WI38 (cell line): ENCODE data around the gene MCAM.

Source experiments
- H3K4me3 ChIP-seq: 2 replicates; pipeline ENCODE4 v1.5.1; 2011; ENCODE audit warnings: low read depth, mild to moderate bottlenecking, control low read depth, low read length
- TF ChIP-seq, protein P1 (sequence below): IDR thresholded peaks from 2 replicates; pipeline ENCODE4 v1.5.1; 2012; ENCODE audit warnings: low read depth, mild to moderate bottlenecking, control low read depth, low read length

Gene MCAM

DNA sequence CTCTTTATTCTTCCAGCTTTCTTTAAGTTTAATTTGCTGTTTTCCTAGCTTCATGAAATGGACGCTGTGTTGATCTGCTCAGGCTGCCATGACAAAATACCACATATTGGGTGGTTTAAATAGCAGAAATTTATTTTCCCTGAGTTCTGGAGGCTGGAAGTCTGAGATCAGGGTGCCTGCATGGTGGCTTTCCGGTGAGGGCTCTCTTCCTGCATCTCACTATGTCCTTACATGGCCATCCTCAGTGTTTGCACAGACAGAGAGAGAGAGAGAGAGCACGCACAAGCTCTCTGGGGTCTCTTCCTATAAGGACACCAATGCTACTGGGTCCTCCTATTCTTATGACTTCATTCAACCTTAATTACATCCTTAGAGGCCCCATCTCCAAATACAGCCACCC is 28.7 kb downstream of the MCAM start:
- TF ChIP-seq, protein P1, sequence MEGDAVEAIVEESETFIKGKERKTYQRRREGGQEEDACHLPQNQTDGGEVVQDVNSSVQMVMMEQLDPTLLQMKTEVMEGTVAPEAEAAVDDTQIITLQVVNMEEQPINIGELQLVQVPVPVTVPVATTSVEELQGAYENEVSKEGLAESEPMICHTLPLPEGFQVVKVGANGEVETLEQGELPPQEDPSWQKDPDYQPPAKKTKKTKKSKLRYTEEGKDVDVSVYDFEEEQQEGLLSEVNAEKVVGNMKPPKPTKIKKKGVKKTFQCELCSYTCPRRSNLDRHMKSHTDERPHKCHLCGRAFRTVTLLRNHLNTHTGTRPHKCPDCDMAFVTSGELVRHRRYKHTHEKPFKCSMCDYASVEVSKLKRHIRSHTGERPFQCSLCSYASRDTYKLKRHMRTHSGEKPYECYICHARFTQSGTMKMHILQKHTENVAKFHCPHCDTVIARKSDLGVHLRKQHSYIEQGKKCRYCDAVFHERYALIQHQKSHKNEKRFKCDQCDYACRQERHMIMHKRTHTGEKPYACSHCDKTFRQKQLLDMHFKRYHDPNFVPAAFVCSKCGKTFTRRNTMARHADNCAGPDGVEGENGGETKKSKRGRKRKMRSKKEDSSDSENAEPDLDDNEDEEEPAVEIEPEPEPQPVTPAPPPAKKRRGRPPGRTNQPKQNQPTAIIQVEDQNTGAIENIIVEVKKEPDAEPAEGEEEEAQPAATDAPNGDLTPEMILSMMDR = no peak
- no peak overlapping the region for H3K4me3 ChIP-seq

DNA sequence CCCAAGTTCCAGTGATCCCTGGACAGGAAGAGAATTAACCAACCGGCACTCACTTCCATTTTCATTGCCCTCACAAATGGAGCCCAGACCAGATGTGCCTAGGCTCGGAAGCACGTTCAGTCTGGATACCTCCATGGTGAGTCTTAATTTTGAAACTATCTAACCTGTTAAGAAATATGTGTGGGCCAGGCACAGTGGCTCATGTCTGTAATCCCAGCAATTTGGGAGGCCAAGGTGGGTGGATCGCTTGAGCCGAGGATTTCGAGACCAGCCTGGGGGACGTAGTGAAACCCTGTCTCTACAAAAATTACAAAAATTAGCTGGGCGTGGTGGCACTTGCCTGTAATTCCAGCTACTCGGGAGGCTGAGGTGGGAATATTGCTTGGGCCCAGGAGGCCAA is 31.5 kb downstream of the MCAM start:
- TF ChIP-seq, protein P1 = no peak
- H3K4me3 ChIP-seq = no peak overlapping the region

DNA sequence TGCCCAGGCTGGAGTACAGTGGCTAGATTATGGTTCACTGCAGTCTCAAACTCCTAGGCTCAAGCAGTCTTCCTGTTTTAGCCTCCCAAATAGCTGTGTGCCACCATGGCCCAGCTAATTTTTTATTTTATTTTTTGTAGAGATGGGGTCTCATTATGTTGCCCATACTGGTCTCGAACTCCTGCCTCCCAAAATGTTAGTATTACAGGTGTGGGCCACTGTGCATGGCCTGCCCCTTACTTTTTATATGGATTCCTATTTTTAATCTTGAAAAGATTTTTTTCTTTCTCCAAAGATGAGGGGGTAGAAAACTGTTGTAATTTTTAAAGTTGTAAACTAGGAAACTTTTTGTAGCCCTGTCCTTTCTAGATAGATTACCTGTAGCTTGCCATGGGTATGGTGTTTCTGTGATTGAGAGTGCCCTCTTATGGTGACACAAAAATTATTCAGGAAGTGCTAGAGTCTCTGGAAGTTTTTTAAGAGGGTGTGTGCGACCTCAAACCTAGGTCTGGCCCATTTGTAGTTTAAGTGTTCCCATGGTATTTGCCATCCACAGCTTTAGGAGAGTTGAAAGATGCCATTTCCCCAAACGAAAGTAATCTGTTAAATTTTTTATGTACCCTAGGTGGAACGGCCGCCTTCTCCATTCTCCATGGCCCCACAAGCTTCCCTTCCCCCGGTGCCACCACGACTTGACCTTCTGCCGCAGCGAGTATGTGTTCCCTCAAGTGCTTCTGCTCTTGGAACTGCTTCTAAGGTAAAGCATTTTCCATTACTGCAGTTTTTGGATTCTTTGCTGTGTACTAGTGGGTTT is 32.4 kb downstream of the MCAM start:
- TF ChIP-seq, protein P1 = peak; percentile 30; the same call in 1 of the 2 replicates
- H3K4me3 ChIP-seq = no peak overlapping the region

DNA sequence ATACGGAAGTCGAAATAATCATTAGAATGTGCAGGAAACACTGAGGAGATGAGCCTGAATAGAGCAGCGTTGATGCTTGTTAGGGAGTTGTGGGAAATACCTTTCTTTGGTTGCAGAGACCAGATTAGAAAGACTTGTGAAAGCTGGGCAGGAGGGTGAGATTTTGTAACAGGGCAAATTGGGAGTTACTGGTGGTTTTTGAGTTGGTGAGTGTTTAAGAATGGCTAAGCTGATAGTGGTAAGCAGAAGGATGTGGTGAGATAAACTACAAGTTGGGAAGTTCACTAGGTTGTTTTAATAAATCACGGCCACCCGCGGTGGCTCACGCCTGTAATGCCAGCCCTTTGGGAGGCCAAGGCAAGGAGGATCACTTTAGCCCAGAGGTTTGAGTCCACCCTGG is 34.4 kb downstream of the MCAM start:
- TF ChIP-seq, protein P1 = no peak
- no peak overlapping the region for H3K4me3 ChIP-seq

DNA sequence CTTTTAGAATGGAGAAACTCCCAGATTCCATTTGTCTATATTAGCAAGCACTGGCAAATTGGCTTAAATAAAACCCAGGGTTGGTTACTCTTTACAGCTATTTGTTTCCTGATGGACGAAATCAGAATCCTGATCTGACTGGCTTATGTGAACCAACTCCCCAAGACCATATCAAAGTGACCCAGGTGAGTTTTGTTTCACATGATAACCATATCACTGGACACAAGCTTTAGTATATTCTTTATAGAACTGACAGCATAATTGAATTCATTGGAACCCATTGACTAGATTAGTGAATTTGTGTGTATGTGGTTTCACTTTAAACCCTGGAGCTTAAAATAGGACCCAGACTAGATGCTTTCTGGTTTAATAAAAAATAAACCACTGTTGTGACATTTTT is 39.3 kb downstream of the MCAM start:
- no peak overlapping the region for H3K4me3 ChIP-seq
- TF ChIP-seq, protein P1 = no peak

DNA sequence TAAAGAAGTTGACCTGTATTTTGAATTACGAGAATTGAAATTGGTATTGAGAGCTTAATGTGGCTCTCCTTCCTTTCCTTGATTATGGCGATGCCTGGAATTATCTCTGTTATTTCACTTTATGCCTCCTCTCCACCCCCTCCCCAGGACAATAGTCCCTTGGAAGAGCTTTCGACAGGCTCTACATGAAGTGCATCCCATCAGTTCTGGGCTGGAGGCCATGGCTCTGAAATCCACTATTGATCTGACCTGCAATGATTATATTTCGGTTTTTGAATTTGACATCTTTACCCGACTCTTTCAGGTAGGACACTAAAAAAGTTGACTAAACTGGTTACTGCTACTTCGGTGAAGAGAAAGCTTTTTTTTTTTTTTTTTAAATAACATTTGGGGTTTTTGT is 43.2 kb downstream of the MCAM start:
- TF ChIP-seq, protein P1 = no peak
- no peak overlapping the region for H3K4me3 ChIP-seq

DNA sequence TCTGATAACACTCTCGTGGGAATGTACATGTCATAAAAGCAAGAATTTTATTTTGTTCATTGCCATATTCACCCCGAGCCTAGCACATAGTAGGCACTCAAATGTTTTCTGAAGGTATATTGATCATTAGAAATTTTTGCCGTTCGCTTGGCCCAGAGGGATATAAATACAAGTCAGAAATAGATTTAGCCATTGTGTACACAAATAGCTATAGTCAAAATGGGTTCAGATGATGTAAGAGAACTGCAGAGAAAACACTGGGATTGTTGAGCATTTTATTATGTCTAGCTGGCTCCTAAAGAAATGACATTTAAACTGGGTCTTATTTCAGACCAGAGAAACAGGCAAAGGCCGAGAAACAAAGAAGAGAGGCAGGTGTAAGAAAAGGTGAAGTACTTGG is 49.3 kb downstream of the MCAM start:
- H3K4me3 ChIP-seq = no peak overlapping the region
- TF ChIP-seq, protein P1 = no peak
